SK-N-SH (cell line): ENCODE results near the gene MCF2L2.

ENCODE experiments used
- EZH2phosphoT487 ChIP-seq: fragments of 200-600 bp; sonication (generic); IDR thresholded peaks from 2 replicates; pipeline ENCODE4 v1.6.1; 2017; ENCODE audit warnings: low read depth, mixed run types, mild to moderate bottlenecking, antibody characterized with exemption, moderate library complexity, borderline replicate concordance
- MAX ChIP-seq: IDR thresholded peaks from 2 replicates; pipeline ENCODE4 v1.4.0; 2012; ENCODE audit warnings: low read depth
- RAD21 ChIP-seq: IDR thresholded peaks from 2 replicates; pipeline ENCODE4 v1.6.1; 2012; ENCODE audit warnings: mild to moderate bottlenecking, low read length
- TCF12 ChIP-seq: IDR thresholded peaks from 2 replicates; pipeline ENCODE4 v1.4.0; 2012
- TF ChIP-seq, protein P1 (sequence below): fragments of 200-600 bp; sonication (generic); IDR thresholded peaks from 2 replicates; pipeline ENCODE4 v1.6.1; 2017; ENCODE audit warnings: antibody characterized with exemption, mild to moderate bottlenecking, moderate library complexity
- TF ChIP-seq, protein P2 (sequence below): IDR thresholded peaks from 2 replicates; pipeline ENCODE4 v1.6.1; 2012; ENCODE audit warnings: mild to moderate bottlenecking, low read depth, low read length, moderate library complexity

DNA sequence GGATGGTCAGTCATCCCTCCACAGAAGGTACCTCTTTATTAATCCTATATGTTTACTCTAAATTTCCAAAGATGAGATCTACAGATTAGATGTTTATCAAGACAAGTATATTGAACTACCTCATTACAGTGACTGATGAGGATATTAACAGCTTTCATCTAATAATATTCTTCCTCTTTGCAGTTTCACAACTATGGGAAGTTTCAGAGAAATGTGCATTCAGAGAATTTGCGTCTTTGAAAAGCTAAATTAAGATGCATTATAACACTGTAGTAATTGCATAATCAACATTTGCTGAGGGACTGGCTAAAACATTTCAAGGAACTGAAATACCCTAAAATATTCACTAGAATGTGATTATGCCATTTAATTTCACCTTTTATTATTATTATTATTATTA, 46.7 kb downstream of the MCF2L2 start:
- TF ChIP-seq RAD21 (no peak), MAX (no peak), EZH2phosphoT487 (no peak), TCF12 (no peak)
- TF ChIP-seq, protein P1, sequence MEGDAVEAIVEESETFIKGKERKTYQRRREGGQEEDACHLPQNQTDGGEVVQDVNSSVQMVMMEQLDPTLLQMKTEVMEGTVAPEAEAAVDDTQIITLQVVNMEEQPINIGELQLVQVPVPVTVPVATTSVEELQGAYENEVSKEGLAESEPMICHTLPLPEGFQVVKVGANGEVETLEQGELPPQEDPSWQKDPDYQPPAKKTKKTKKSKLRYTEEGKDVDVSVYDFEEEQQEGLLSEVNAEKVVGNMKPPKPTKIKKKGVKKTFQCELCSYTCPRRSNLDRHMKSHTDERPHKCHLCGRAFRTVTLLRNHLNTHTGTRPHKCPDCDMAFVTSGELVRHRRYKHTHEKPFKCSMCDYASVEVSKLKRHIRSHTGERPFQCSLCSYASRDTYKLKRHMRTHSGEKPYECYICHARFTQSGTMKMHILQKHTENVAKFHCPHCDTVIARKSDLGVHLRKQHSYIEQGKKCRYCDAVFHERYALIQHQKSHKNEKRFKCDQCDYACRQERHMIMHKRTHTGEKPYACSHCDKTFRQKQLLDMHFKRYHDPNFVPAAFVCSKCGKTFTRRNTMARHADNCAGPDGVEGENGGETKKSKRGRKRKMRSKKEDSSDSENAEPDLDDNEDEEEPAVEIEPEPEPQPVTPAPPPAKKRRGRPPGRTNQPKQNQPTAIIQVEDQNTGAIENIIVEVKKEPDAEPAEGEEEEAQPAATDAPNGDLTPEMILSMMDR: no peak
- TF ChIP-seq, protein P2, sequence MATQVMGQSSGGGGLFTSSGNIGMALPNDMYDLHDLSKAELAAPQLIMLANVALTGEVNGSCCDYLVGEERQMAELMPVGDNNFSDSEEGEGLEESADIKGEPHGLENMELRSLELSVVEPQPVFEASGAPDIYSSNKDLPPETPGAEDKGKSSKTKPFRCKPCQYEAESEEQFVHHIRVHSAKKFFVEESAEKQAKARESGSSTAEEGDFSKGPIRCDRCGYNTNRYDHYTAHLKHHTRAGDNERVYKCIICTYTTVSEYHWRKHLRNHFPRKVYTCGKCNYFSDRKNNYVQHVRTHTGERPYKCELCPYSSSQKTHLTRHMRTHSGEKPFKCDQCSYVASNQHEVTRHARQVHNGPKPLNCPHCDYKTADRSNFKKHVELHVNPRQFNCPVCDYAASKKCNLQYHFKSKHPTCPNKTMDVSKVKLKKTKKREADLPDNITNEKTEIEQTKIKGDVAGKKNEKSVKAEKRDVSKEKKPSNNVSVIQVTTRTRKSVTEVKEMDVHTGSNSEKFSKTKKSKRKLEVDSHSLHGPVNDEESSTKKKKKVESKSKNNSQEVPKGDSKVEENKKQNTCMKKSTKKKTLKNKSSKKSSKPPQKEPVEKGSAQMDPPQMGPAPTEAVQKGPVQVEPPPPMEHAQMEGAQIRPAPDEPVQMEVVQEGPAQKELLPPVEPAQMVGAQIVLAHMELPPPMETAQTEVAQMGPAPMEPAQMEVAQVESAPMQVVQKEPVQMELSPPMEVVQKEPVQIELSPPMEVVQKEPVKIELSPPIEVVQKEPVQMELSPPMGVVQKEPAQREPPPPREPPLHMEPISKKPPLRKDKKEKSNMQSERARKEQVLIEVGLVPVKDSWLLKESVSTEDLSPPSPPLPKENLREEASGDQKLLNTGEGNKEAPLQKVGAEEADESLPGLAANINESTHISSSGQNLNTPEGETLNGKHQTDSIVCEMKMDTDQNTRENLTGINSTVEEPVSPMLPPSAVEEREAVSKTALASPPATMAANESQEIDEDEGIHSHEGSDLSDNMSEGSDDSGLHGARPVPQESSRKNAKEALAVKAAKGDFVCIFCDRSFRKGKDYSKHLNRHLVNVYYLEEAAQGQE: no peak
